Right renal pelvis (tissue), 4 donors: Measurements from ENCODE around the gene ZNF660. TPM values are rescaled to one million over a fixed set of nuclear protein-coding genes. Genes with fewer than 3 reads are reported as not detected.
A peak's percentile ranks its signal among the peaks of the same experiment; 100 is the strongest.

Experiments
- DNase-seq, 4 donors: peaks; one replicate each; pipeline ENCODE4 v3.0.0-alpha.2; 2013; ENCODE audit warnings: low read depth in 4 of 4, low spot score in 3 of 4, missing footprints in 1 of 4
- polyA plus RNA-seq, 4 donors: library from polyadenylated mRNA; unstranded; fragments of 120-200 nt; gene quantifications; one replicate each; pipeline ENCODE4 v1.2.1, GENCODE V29; 2013; ENCODE audit not compliant: insufficient read length in 4 of 4

ZNF660 gene
- polyA plus RNA-seq, 4 donors, result 8.2 to 13.7 (median 10.3) TPM

GRCh38 chr3:44628716-44629115 is 44.0 kb downstream of the ZNF660 start:
- no peak for DNase-seq

- no peak for DNase-seq
Measured at GRCh38 chr3:44632193-44632592, 47.4 kb downstream of the ZNF660 start.

GRCh38 chr3:44642337-44642736 is 57.6 kb downstream of the ZNF660 start:
- no peak for DNase-seq

- no peak for DNase-seq
Measured at GRCh38 chr3:44643024-44643423, 58.3 kb downstream of the ZNF660 start.

- DNase-seq, result no peak
Measured at GRCh38 chr3:44647771-44648170, 63.0 kb downstream of the ZNF660 start.

- DNase-seq, result peak; percentile 59 to 70 (median 69)
Measured at GRCh38 chr3:44648564-44649229, 63.9 kb downstream of the ZNF660 start, which contains the start of gene ZNF35. ZNF35 (plus strand) TSS chr3:44648732; CDS start chr3:44651068, 2,336 bp downstream.

Other genes with a start within 250 kb of the ZNF660 start
- 10 to 100 TPM; 41.7 to 53.4 (median 49.3) TPM for gene TCAIM, start 246.2 kb upstream of the ZNF660 start, polyA plus RNA-seq
- gene ZNF445, start 107.3 kb upstream of the ZNF660 start, polyA plus RNA-seq, result 10 to 100 TPM; 20.7 to 23.2 (median 22.1) TPM
- 10 to 100 TPM; 16.2 to 19.4 (median 17.4) TPM for gene ZKSCAN7, start 29.8 kb upstream of the ZNF660 start, polyA plus RNA-seq
- 10 to 100 TPM; 30.5 to 36.5 (median 34.7) TPM for gene ZNF197, start 40.1 kb downstream of the ZNF660 start, polyA plus RNA-seq
- 10 to 100 TPM in 3 of 4 donors, 1 to 10 TPM in 1; 9.4 to 11.6 (median 10.5) TPM for gene ZNF35, start 63.8 kb downstream of the ZNF660 start, polyA plus RNA-seq
- gene ZNF502, start 127.7 kb downstream of the ZNF660 start, polyA plus RNA-seq, result 10 to 100 TPM; 11.2 to 13.6 (median 13.5) TPM
- gene ZNF501, start 144.7 kb downstream of the ZNF660 start, polyA plus RNA-seq, result 10 to 100 TPM; 11.3 to 13.0 (median 11.9) TPM
- gene KIAA1143, start 176.7 kb downstream of the ZNF660 start, polyA plus RNA-seq, result 10 to 100 TPM; 49.0 to 74.8 (median 64.7) TPM
- 10 to 100 TPM; 22.0 to 23.9 (median 22.2) TPM for gene KIF15, start 176.8 kb downstream of the ZNF660 start, polyA plus RNA-seq